Renal cortical epithelial cell (primary cell): Measurements from ENCODE around the gene CYTH1. TPM values are rescaled to one million over a fixed set of nuclear protein-coding genes. Genes with fewer than 3 reads are reported as not detected.

Experiments used
- DNase-seq: peaks from one replicate; pipeline ENCODE4 v3.0.0-alpha.2; 2011; ENCODE audit warnings: low read depth
- total RNA-seq: library from RNA; depleted of rRNA; stranded (reverse); fragments of >200 nt; gene quantifications from 2 replicates; pipeline ENCODE4 v1.2.3, GENCODE V29; 2014

Gene CYTH1
- total RNA-seq, 1 donor from 2014 or later, result 33.5 TPM

GRCh38 chr17:78736526-78737079 is 45.5 kb downstream of the CYTH1 start:
- DNase-seq, result peak; percentile 69

- DNase-seq, result no peak
These were observed 46.1 kb downstream of the CYTH1 start for GRCh38 chr17:78735832-78736525.

GRCh38 chr17:78734793-78735641 is 47.1 kb downstream of the CYTH1 start:
- no peak for DNase-seq

- no peak for DNase-seq
These were observed 49.7 kb downstream of the CYTH1 start for GRCh38 chr17:78732354-78732753.

- DNase-seq, result no peak
These were observed 50.2 kb downstream of the CYTH1 start for GRCh38 chr17:78731904-78732303.

- no peak for DNase-seq
These were observed 52.4 kb downstream of the CYTH1 start for GRCh38 chr17:78729641-78730040.

GRCh38 chr17:78728495-78728894 is 53.6 kb downstream of the CYTH1 start:
- DNase-seq, result no peak

GRCh38 chr17:78727476-78728229 is 54.4 kb downstream of the CYTH1 start:
- no peak for DNase-seq

- no peak for DNase-seq
These were observed 55.0 kb downstream of the CYTH1 start for GRCh38 chr17:78727057-78727456.

- DNase-seq, result no peak
These were observed 55.6 kb downstream of the CYTH1 start for GRCh38 chr17:78726513-78726912.

GRCh38 chr17:78725448-78726021 is 56.5 kb downstream of the CYTH1 start:
- DNase-seq, result no peak

- DNase-seq, result no peak
These were observed 57.1 kb downstream of the CYTH1 start for GRCh38 chr17:78724999-78725398.

GRCh38 chr17:78724544-78724943 is 57.5 kb downstream of the CYTH1 start:
- DNase-seq, result no peak

- no peak for DNase-seq
These were observed 58.1 kb downstream of the CYTH1 start for GRCh38 chr17:78723957-78724356.

GRCh38 chr17:78723001-78723796 is 58.9 kb downstream of the CYTH1 start:
- no peak for DNase-seq

GRCh38 chr17:78722246-78722761 is 59.8 kb downstream of the CYTH1 start:
- no peak for DNase-seq

GRCh38 chr17:78719630-78720298 is 62.3 kb downstream of the CYTH1 start:
- no peak for DNase-seq

- DNase-seq, result no peak
These were observed 63.4 kb downstream of the CYTH1 start for GRCh38 chr17:78718575-78719208.

- peak; percentile 38 for DNase-seq
These were observed 64.6 kb downstream of the CYTH1 start for GRCh38 chr17:78717431-78717980.
